Fibroblast of villous mesenchyme (primary cell): ENCODE results near the gene NR6A1. TPM values are rescaled to one million over a fixed set of nuclear protein-coding genes. Genes with fewer than 3 reads are reported as not detected.

Experiments
- DNase-seq: peaks from one replicate; pipeline ENCODE4 v3.0.0-alpha.2; 2010; ENCODE audit warnings: low read depth
- H3K4me3 ChIP-seq: 2 replicates; pipeline ENCODE4 v1.5.1; 2011; ENCODE audit warnings: low read depth, mild to moderate bottlenecking, low read length
- CTCF ChIP-seq: IDR thresholded peaks from 2 replicates; pipeline ENCODE4 v1.5.1; 2012; ENCODE audit warnings: low read depth, mild to moderate bottlenecking, low read length; ENCODE audit not compliant: insufficient read depth
- total RNA-seq: library from RNA; depleted of rRNA; stranded (reverse); fragments of >200 nt; gene quantifications from 2 replicates; pipeline ENCODE4 v1.2.3, GENCODE V29; 2012

The NR6A1 gene
- total RNA-seq, 1 donor, result under 0.01 TPM

GRCh38 chr9:124803911-124804310 is 32.8 kb upstream of the NR6A1 start:
- H3K4me3 ChIP-seq, result no peak overlapping the region
- no peak for DNase-seq
- no peak for TF ChIP-seq CTCF

- no peak overlapping the region for H3K4me3 ChIP-seq
- TF ChIP-seq CTCF, result no peak
- DNase-seq, result no peak
These were observed 31.3 kb upstream of the NR6A1 start for GRCh38 chr9:124802426-124802825.

GRCh38 chr9:124801356-124801755 is 30.2 kb upstream of the NR6A1 start:
- no peak for TF ChIP-seq CTCF
- H3K4me3 ChIP-seq, result no peak overlapping the region
- no peak for DNase-seq

GRCh38 chr9:124800306-124801259 is 29.5 kb upstream of the NR6A1 start:
- no peak for DNase-seq
- no peak for TF ChIP-seq CTCF

GRCh38 chr9:124799274-124800006 is 28.3 kb upstream of the NR6A1 start:
- no peak for TF ChIP-seq CTCF
- no peak overlapping the region for H3K4me3 ChIP-seq
- no peak for DNase-seq

More at GRCh38 chr9:124800306-124801259, 29.5 kb upstream of the NR6A1 start:
- no peak overlapping the region for H3K4me3 ChIP-seq

GRCh38 chr9:124797343-124798103 is 26.4 kb upstream of the NR6A1 start:
- no peak for TF ChIP-seq CTCF
- no peak overlapping the region for H3K4me3 ChIP-seq
- DNase-seq, result no peak
